HG03045 (cell line): ENCODE data around the gene ABHD17C.

Experiments used
- ATAC-seq: cut with Tn5 transposase; IDR thresholded peaks from one replicate; pipeline ENCODE4 v1.9.1; 2021; ENCODE audit warnings: mild to moderate bottlenecking, moderate library complexity; ENCODE audit not compliant: unreplicated experiment

The ABHD17C gene

GRCh38 chr15:80783260-80783659 is 88.2 kb downstream of the ABHD17C start:
- no peak for ATAC-seq

GRCh38 chr15:80785335-80785734 is 90.2 kb downstream of the ABHD17C start:
- no peak for ATAC-seq

- no peak for ATAC-seq
These were observed 90.8 kb downstream of the ABHD17C start for GRCh38 chr15:80785811-80786354.

GRCh38 chr15:80787316-80787715 is 92.2 kb downstream of the ABHD17C start:
- no peak for ATAC-seq

GRCh38 chr15:80788536-80788935 is 93.4 kb downstream of the ABHD17C start:
- no peak for ATAC-seq

- no peak for ATAC-seq
These were observed 94.2 kb downstream of the ABHD17C start for GRCh38 chr15:80789296-80789695.

GRCh38 chr15:80789796-80790195 is 94.7 kb downstream of the ABHD17C start:
- ATAC-seq, result no peak

- ATAC-seq, result no peak
These were observed 95.1 kb downstream of the ABHD17C start for GRCh38 chr15:80790236-80790635.

GRCh38 chr15:80791004-80791403 is 95.9 kb downstream of the ABHD17C start:
- no peak for ATAC-seq

GRCh38 chr15:80796407-80796806 is 101.3 kb downstream of the ABHD17C start:
- ATAC-seq, result no peak

- no peak for ATAC-seq
These were observed 103.8 kb downstream of the ABHD17C start for GRCh38 chr15:80798911-80799310.

GRCh38 chr15:80800067-80800466 is 105.0 kb downstream of the ABHD17C start:
- ATAC-seq, result no peak

- ATAC-seq, result no peak
These were observed 107.0 kb downstream of the ABHD17C start for GRCh38 chr15:80801891-80802680.

GRCh38 chr15:80803580-80804525 is 108.7 kb downstream of the ABHD17C start:
- no peak for ATAC-seq

- ATAC-seq, result no peak
These were observed 109.9 kb downstream of the ABHD17C start for GRCh38 chr15:80804970-80805495.
